Measurements from ENCODE around the gene OR52E8.

- TF ChIP-seq SUZ12 (IDR thresholded peaks at IDR 0.05; ENCODE audit: extremely low read depth, insufficient read depth, insufficient read length) (no peak), YY1 (IDR thresholded peaks at IDR 0.05; ENCODE audit: insufficient read depth, insufficient read length) (no peak), ZNF274 (IDR thresholded peaks at IDR 0.05; ENCODE audit: low read depth, low read length) (no peak)
Observed at GRCh38 chr11:5831196-5831829, 26.2 kb downstream of the OR52E8 start.
